Body of pancreas (tissue), 4 donors: ENCODE measurements around the gene SON. TPM values are rescaled to one million over a fixed set of nuclear protein-coding genes. Genes with fewer than 3 reads are reported as not detected.
"Not testable (repeated sequence)": the region's sequence is repeated elsewhere in the genome, so short reads cannot be mapped to it uniquely, and the experiment has no call there.

Experiments used
- ATAC-seq: fragments of 150-250 bp; one replicate; pipeline ENCODE4 v1.9.1; 2016
- DNase-seq, 4 donors: peaks; one replicate each; pipeline ENCODE4 v3.0.0-alpha.2; 2019
- H3K27ac ChIP-seq, 4 donors: fragments of 200-600 bp; sonication (generic); 1 replicate in 3 of 4; 2 replicates in 1 of 4; pipeline versions ENCODE4 v1.5.1 to v1.6.1; 2016 to 2019; ENCODE audit warnings: mild to moderate bottlenecking in 1 of 4, mixed read lengths in 1 of 4, moderate library complexity in 1 of 4
- H3K27me3 ChIP-seq, 2 donors: fragments of 200-600 bp; sonication (generic); one replicate each; pipeline ENCODE4 v1.6.0; 2016; ENCODE audit warnings: mild to moderate bottlenecking in 1 of 2
- H3K36me3 ChIP-seq, 2 donors: fragments of 200-600 bp; sonication (generic); replicated peaks in 1 of 2; 2 replicates each; pipeline ENCODE4 v1.5.1; 2016; ENCODE audit warnings: low read depth in 2 of 2; ENCODE audit not compliant: insufficient read depth in 1 of 2
- H3K4me1 ChIP-seq: fragments of 200-600 bp; sonication (generic); one replicate; pipeline ENCODE4 v1.6.0; 2016
- H3K4me3 ChIP-seq, 2 donors: fragments of 200-600 bp; sonication (generic); 1 replicate in 1 of 2; 2 replicates in 1 of 2; pipeline ENCODE4 v1.5.1; 2016 to 2019
- H3K9me3 ChIP-seq, 3 donors: fragments of 200-600 bp; sonication (generic); 1 replicate in 2 of 3; 2 replicates in 1 of 3; pipeline ENCODE4 v1.5.1; 2016
- POLR2A ChIP-seq, 3 donors: fragments of 450-650 bp; IDR thresholded peaks; one replicate each; pipeline ENCODE4 v1.6.1; 2016; ENCODE audit warnings: antibody characterized with exemption in 3 of 3, mild to moderate bottlenecking in 2 of 3
- WGBS, 2 donors: methylation state at CpG; one replicate each; pipeline ENCODE4 v1.1.5; 2017; 5-methylcytosine and 5-hydroxymethylcytosine counted together
- intact Hi-C: fragments of 100-400 bp; cut with DNase I; formaldehyde crosslinking; loops from one replicate; pipeline ENCODE4 v1.15.1; 2023
- total RNA-seq, 2 donors: library from RNA; depleted of rRNA; stranded (reverse); fragments of >200 nt; gene quantifications; one replicate each; pipeline ENCODE4 v1.1.0, GENCODE V29; 2016
- TF ChIP-seq, protein P1 (sequence below), 7 experiments: fragments of 450-650 bp in 4 of 7; fragments of 200-600 bp in 3 of 7; sonication (generic) in 3 of 7; IDR thresholded peaks; one replicate each; pipeline ENCODE4 v1.5.1; 2016 to 2019; ENCODE audit warnings: antibody characterized with exemption in 7 of 7

The SON gene
- total RNA-seq, 2 donors from 2014 or later: 118 to 235 TPM

DNA sequence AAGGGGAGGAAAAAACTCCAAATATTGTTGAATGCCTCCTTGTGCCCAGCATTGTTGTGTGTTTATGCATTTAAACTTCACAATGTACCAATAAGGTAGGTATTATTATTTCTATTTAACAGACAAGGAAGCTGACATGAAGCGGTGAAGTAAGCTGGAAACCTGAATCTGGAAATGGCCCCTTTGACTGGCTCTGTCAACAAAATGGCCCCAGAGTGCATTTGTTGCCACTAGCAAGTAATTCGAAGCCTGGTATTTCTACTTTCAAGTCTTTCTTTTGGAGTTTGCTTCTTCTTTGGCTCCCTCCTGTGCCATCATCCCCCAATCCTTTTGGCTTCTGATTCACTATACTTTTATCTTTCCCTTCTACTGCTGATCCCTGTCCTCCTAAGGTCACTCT, 75.6 kb downstream of the SON start:
- Histone ChIP-seq H3K27me3 (no peaks in the 10 kb centered on the region), H3K4me3 (no peak overlapping the region), H3K9me3 (no peaks in the 10 kb centered on the region), H3K4me1 (no peaks in the 10 kb centered on the region), H3K36me3 (peaks cover 3 to 4% of the 10 kb centered on the region in 2 donors), H3K27ac (no peak overlapping the region)
- TF ChIP-seq, protein P1, sequence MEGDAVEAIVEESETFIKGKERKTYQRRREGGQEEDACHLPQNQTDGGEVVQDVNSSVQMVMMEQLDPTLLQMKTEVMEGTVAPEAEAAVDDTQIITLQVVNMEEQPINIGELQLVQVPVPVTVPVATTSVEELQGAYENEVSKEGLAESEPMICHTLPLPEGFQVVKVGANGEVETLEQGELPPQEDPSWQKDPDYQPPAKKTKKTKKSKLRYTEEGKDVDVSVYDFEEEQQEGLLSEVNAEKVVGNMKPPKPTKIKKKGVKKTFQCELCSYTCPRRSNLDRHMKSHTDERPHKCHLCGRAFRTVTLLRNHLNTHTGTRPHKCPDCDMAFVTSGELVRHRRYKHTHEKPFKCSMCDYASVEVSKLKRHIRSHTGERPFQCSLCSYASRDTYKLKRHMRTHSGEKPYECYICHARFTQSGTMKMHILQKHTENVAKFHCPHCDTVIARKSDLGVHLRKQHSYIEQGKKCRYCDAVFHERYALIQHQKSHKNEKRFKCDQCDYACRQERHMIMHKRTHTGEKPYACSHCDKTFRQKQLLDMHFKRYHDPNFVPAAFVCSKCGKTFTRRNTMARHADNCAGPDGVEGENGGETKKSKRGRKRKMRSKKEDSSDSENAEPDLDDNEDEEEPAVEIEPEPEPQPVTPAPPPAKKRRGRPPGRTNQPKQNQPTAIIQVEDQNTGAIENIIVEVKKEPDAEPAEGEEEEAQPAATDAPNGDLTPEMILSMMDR (IDR thresholded peaks at IDR 0.05): no peak
- TF ChIP-seq POLR2A (IDR thresholded peaks at IDR 0.05): no peak
- intact Hi-C loops: no loop called here
- DNase-seq: no peak
- 93 to 94% methylated on average over 2 of the region's 2 CpGs for WGBS, 2 donors
- ATAC-seq: no peak

DNA sequence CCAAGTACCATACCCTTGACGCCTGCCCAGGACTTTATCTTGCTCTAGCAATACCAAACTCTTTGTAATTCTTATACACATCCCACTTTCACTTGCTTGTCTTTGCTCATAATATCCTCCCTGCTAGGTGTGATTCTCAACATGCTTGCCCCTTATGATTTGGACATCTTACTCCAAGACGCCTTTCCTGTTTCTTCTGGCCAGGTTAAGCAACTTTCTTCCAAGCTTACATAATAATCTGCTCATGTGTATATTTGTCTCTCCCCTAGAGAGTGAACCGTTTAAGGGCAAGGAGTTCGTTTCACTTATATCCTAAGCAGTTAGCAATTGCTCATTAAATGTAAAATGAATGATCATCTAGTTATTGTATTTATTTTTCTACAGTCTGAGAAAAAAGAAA, 76.9 kb downstream of the SON start:
- no peak for ATAC-seq
- no peaks in the 10 kb centered on the region for H3K9me3 ChIP-seq
- no peak overlapping the region for H3K4me3 ChIP-seq
- no peaks in the 10 kb centered on the region for H3K27me3 ChIP-seq
- no peak for DNase-seq
- H3K4me1 ChIP-seq: no peaks in the 10 kb centered on the region
- H3K27ac ChIP-seq: no peak overlapping the region
- no peak for TF ChIP-seq POLR2A (IDR thresholded peaks at IDR 0.05)
- TF ChIP-seq, protein P1 (IDR thresholded peaks at IDR 0.05): no peak
- peaks cover 4 to 6% of the 10 kb centered on the region in 2 donors for H3K36me3 ChIP-seq
- intact Hi-C loops: no loop called here
- WGBS, 2 donors: 86 to 89% methylated on average over 4 of the region's 4 CpGs

DNA sequence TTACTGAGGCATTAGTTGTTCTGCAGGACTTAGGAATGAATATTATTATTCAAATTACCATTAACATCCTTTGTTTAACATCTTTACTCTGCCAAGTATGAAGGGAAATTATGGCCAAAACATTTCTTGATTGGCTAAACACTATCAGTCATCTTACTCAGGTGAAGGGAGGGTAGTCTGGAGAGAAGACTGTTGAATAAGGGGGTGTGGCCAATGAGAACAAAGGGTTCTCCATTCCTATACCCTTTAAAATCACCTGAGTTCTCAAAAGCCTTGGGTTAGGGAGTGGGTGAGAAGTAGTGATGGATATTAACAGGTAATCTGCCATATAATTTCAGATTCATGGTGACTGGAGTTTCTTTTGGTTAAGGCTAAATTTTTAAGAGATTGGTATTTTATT, 79.4 kb downstream of the SON start:
- Histone ChIP-seq H3K27ac (no peak overlapping the region), H3K36me3 (peaks cover 4 to 6% of the 10 kb centered on the region in 2 donors), H3K27me3 (no peaks in the 10 kb centered on the region), H3K4me3 (no peak overlapping the region), H3K9me3 (no peaks in the 10 kb centered on the region), H3K4me1 (no peaks in the 10 kb centered on the region)
- ATAC-seq: no peak
- TF ChIP-seq, protein P1 (IDR thresholded peaks at IDR 0.05): no peak
- no peak for TF ChIP-seq POLR2A (IDR thresholded peaks at IDR 0.05)
- no peak for DNase-seq
- intact Hi-C loops: no loop called here

DNA sequence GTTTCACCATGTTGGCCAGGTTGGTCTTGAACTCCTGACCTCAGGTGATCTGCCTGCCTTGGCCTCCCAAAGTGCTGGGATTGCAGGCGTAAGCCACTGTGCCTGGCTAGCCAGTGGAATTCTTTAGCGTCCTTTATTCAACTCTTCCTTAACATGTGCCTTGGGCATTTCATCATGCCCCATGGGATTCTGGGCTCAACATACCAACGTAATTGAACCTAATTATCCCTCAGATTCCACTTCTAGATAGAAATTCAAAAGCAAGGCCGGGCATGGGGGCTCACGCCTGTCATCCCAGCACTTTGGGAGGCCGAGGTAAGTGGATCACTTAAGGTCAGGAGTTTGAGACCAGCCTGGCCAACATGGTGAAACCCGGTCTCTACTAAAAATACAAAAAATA, 83.3 kb downstream of the SON start:
- H3K27ac ChIP-seq, H3K9me3 ChIP-seq, H3K4me3 ChIP-seq, DNase-seq, ATAC-seq, H3K27me3 ChIP-seq, H3K36me3 ChIP-seq, intact Hi-C loops, H3K4me1 ChIP-seq: not testable (repeated sequence)
- WGBS, 2 donors: 93 to 95% methylated on average over 7 of the region's 7 CpGs

Other genes starting within 250 kb of the SON start
- gene IFNAR1, start 218.1 kb upstream of the SON start, total RNA-seq: 10 to 100 TPM; 14.2 to 17.9 TPM
- gene IFNGR2, start 139.6 kb upstream of the SON start, total RNA-seq: 10 to 100 TPM; 30.4 to 32.3 TPM
- gene TMEM50B, start 63.1 kb upstream of the SON start, total RNA-seq: 10 to 100 TPM; 49.8 to 50.4 TPM
- gene DNAJC28, start 51.3 kb upstream of the SON start, total RNA-seq: 1 to 10 TPM; 1.3 to 2.3 TPM
- 10 to 100 TPM; 36.3 to 62.0 TPM for gene GART, start 921 bp upstream of the SON start, total RNA-seq
- 1 to 10 TPM; 5.6 to 6.5 TPM for gene DONSON, start 45.6 kb downstream of the SON start, total RNA-seq
- gene CRYZL1, start 98.7 kb downstream of the SON start, total RNA-seq: 10 to 100 TPM; 22.3 to 31.6 TPM
- 10 to 100 TPM; 15.0 to 47.5 TPM for gene ITSN1, start 99.5 kb downstream of the SON start, total RNA-seq